ACHN (cell line): ENCODE data around the gene HEXIM2.

Source experiments
- DNase-seq: peaks from one replicate; pipeline ENCODE4 v3.0.0-alpha.2; 2015
- in situ Hi-C: cut with HindIII; loops from 2 replicates; pipeline ENCODE4 v1.10.0; 2017; ENCODE audit warnings: low sequenced_read_pairs, low pct_ligation_motif_present, low pct_unique_long_range_greater_than_20kb

The HEXIM2 gene

DNA sequence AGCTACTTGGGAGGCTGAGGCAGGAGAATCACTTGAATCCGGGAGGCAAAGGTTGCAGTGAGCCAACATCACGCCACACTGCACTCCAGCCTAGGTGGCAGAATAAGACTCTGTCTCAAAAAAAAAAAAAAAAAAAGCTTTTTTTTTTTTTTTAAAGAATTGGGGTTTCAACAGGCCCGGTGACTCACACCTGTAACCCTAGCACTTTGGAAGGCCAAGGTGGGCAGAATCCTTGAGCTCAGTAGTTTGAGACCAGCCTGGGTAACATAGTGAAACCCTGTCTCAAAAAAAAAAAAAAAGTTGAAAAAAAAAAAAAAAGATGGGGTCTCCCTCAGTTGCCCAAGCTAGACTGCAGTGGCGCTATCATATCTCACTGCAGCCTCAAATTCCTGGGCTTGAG, 6.6 kb upstream of the HEXIM2 start:
- in situ Hi-C loops, result no loop called here
- DNase-seq, result no peak

GRCh38 chr17:45155483-45155882, 6.2 kb upstream of the HEXIM2 start:
- in situ Hi-C loops, result no loop called here
- DNase-seq, result no peak

DNA sequence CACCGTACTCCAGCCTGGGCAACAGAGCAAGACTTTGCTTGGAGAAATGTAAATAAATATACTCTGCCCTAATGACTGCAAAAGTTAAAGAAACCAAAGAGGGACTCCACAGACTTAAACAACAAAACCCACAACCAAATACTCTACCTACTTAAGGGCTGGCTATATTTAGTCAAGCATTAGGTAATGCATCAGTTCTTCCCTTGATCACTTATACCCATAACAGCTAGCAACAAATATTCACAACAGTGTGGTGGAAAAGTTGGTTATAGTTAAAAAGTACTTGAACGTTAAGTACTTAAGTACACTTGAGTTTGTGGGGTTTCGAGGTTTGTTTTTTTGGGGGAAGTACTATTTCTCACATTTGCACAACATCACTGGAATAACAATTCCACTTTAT, 5.4 kb upstream of the HEXIM2 start:
- in situ Hi-C loops, result no loop called here
- DNase-seq, result no peak

DNA sequence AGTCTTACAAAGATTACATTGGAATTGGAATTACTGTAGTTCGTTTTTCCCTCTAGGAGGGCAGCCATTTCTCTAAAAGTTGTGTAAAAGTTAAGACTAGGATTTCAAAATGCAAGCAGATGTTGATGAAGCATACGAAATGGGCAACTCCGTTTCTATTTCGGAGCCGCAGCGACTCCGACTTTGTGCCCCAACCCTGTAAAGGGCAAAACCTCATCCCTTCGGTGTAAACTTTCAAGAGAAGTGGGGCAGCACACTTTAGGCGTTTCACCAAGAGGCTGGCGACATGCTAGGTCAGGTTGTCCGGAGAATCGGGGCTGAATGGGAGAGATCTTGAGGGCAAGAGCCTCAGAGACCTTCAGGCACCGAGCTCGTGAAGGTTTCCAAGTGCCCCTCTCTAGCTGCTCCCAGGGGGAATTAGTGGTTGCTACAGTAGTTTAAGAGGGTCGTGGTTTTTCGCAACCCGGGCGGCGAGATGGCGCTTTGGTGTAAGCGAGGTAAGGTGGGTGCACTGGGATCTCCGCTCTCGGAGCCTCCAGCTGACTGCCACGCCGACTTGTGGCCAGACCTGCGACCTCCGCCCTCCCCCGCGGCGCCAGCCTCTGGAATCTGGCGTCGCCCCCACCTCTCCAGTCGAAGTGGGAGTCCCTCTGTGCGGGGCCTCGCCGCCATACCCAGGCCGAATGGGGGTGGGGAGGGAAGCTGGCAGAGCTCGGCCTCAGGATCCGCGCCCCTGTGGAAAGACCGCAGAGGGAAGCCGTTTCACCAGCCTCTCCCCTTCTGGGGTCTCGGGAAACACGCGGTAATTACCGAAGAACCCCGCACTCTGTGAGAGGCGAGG, 1.0 kb upstream of the HEXIM2 start:
- peak; percentile 72 for DNase-seq

GRCh38 chr17:45162025-45162687, 481 bp downstream of the HEXIM2 start:
- DNase-seq, result no peak
- in situ Hi-C loops, result no loop called here

More for the DNA sequence above, 1.0 kb upstream of the HEXIM2 start:
- in situ Hi-C loops, result no loop called here

DNA sequence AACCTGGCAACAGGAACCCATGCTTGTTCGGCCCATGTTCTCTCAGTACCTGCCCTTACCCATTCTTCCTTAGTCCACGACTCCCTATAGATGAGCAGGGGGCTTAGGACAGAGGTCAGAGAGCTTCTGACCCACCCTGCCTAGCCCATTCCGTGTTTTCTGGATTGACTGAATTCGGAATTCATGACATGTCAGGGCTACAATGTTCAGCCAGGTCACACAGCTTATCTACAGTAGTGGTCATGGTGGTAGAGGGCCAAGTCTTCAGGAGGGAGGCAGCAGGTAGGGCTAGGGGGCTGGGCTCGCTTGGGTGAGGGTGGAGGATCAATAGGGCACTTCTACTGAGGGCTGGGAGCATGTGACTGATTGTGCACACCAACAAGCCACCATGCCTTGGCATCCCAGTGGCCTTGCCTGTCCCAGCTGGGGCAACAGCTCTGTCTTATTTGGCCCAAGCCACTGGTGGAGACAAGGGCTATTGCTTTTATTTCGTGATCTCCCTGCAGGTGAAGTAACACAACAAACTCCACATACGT, 3.1 kb downstream of the HEXIM2 start:
- no peak for DNase-seq
- in situ Hi-C loops, result no loop called here

DNA sequence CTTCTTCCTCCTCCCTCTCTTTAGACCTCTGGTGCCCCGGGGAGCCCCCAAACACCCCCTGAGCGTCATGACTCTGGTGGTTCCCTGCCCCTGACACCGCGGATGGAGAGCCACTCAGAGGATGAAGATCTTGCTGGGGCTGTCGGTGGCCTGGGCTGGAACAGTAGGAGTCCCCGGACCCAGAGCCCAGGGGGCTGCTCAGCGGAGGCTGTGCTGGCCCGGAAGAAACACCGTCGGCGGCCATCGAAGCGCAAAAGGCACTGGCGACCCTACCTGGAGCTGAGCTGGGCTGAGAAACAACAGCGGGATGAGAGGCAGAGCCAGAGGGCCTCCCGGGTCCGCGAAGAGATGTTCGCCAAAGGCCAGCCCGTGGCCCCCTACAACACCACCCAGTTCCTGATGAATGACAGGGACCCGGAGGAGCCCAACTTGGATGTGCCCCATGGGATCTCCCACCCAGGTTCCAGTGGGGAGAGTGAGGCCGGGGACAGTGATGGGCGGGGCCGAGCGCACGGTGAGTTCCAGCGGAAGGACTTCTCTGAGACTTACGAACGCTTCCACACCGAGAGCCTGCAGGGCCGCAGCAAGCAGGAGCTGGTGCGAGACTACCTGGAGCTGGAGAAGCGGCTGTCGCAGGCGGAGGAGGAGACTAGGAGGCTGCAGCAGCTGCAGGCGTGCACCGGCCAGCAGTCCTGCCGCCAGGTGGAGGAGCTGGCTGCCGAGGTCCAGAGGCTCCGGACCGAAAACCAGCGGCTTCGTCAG, 7.5 kb downstream of the HEXIM2 start:
- in situ Hi-C loops, result no loop called here
- no peak for DNase-seq

DNA sequence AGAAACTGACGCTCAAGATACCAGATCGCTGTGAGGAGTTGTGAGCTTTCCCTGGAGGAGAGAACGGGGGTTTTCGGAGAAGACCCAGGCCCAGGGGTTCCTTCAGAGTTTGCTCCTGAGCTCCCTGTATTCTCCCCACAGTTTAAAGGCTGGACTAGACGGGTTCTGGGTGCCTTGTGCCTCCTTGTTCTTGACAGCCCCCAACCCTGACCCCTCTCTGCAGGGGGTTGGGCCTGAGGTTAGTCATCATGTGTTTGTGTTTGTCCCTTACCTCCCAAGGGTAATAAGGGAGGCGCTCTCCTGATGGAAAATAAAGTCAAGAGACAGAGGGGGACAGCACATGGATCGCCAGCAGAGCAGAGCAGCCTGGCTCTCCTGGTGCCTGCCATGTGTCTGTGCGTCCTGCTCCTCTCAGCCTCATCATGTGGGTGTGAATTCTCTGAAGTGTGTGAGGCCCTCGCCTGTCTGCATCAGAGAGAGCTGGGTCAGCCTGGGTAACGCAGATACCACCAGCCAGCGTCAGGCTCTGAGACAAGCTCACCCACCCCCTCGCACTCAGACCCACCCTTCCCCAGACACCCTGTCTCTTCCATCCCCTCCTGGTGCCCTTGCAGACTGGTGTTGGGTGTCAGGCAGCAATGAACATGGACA, 8.7 kb downstream of the HEXIM2 start:
- DNase-seq, result no peak
- in situ Hi-C loops, result no loop called here

DNA sequence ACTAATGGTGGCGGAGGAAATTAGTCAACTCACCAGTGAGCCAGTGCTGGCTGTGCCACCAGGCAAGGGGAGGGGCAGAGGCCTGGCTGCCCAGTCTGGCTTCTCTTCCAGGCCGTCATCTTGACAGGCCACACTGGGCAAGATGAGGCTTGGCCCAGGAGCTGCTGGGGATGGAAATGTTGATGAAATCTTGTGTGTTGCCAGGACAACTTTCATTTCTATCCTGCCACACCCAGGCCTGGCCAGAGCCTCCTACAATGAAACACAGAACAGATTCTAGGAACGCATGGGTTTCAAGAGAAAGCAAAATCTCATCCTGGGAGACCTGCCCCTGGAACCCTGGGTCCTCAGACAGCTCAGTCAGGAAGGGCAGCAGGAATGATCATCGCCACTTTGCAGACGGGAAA, 9.3 kb downstream of the HEXIM2 start:
- DNase-seq, result peak; percentile 33
- in situ Hi-C loops, result no loop called here

GRCh38 chr17:45171338-45172231, 9.9 kb downstream of the HEXIM2 start:
- in situ Hi-C loops, result no loop called here
- peak; percentile 70 for DNase-seq

GRCh38 chr17:45172232-45172540, 10.5 kb downstream of the HEXIM2 start:
- no peak for DNase-seq
- in situ Hi-C loops, result no loop called here

- DNase-seq, result peak; percentile 97
These were observed 11.0 kb downstream of the HEXIM2 start for GRCh38 chr17:45172541-45173286.

DNA sequence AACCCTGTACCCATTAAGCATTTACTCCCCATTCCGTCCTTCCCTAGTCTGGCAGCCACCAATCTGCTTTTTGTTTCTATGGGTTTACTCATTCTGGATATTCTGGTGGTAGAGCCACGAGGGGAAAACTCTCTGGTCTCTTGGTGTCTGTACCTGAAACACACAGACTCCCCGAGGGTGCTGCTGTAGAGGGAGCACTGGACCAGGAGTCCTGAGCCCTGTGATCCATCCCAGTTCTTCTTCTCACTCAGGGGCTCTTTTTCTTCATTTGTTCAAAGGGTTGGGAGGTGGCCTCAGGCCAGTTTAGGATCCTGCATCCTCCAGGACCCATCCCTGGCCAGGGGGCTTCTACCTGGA, 14.1 kb downstream of the HEXIM2 start:
- in situ Hi-C loops, result no loop called here
- DNase-seq, result no peak

More at GRCh38 chr17:45172541-45173286, 11.0 kb downstream of the HEXIM2 start:
- in situ Hi-C loops, result no loop called here

- DNase-seq, result no peak
- in situ Hi-C loops, result no loop called here
These were observed 15.9 kb downstream of the HEXIM2 start for GRCh38 chr17:45177563-45177962.

GRCh38 chr17:45184144-45184543, 22.5 kb downstream of the HEXIM2 start:
- in situ Hi-C loops, result no loop called here

DNA sequence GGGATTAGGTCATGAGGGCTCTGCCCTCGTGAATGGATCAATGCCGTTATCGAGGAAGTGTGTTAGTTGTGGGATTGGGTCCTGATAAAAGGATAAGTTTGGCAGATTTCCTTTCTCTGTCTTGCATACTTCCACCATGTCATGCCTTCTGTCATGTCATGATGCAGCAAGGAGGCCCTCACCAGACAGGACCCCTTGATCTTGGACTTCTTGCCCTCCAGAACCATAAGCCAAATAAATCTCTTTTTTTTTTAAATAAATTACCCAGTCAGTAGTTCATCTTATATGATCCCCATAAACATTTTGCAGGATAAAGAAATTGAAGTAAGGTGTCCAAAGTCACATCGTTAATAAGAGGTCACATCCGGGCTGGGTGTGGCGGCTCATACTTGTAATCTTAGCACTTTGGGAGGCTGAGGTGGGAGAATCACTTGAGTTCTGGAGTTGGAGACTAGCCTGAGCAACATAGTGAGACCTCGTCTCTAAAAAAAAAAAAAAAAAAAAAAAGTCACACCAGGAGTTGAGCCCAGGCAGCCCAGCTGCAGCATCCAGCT, 25.2 kb downstream of the HEXIM2 start:
- in situ Hi-C loops, result no loop called here

More at GRCh38 chr17:45184144-45184543, 22.5 kb downstream of the HEXIM2 start:
- DNase-seq, result no peak

DNA sequence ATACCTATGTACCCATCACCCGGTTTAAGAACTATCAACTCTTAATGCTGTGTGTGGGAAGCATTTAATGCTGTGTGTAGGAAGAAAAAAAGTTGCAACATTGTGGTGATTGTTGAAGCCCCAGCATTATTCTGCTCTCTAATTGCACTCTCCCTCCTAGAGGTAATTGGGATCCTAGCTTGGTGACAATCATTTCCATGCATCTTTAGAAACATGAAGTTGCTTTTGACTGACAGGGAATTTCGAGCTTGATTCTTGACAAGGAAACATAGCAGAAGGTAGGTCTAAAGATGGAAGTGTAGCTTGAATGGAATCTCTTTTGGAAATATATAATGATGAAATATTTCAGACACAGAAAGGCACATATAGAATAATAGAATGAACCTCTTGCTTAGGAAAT, 27.3 kb downstream of the HEXIM2 start:
- in situ Hi-C loops, result no loop called here
- DNase-seq, result no peak

More for the DNA sequence above, 25.2 kb downstream of the HEXIM2 start:
- no peak for DNase-seq
